CD4-positive, alpha-beta T cell treated with Interleukin-17A for 4 hours (primary cell): Measurements from ENCODE around the gene JDP2.

Experiments used
- DNase-seq: peaks from one replicate; pipeline ENCODE4 v3.0.0-alpha.2; 2020; ENCODE audit warnings: mixed read lengths

The JDP2 gene

GRCh38 chr14:75520852-75521251, 93.0 kb downstream of the JDP2 start:
- no peak for DNase-seq

- DNase-seq = no peak
Observed at GRCh38 chr14:75521415-75522199, 93.8 kb downstream of the JDP2 start.

GRCh38 chr14:75522224-75522982, 94.6 kb downstream of the JDP2 start, which contains the start of gene BATF:
BATF (plus strand) TSS chr14:75522469; CDS start chr14:75522683, 214 bp downstream.
- peak; percentile 77 for DNase-seq

- DNase-seq = no peak
Observed at GRCh38 chr14:75522983-75523318, 95.1 kb downstream of the JDP2 start.
